ENCODE measurements around the gene SLC7A11. TPM values are rescaled to one million over a fixed set of nuclear protein-coding genes. Genes with fewer than 3 reads are reported as not detected.
"Not testable (repeated sequence)": the region's sequence is repeated elsewhere in the genome, so short reads cannot be mapped to it uniquely, and the experiment has no call there.

The SLC7A11 gene
- total RNA-seq, 2 experiments from 2014 or later: 4.4 to 4.9 TPM

DNA sequence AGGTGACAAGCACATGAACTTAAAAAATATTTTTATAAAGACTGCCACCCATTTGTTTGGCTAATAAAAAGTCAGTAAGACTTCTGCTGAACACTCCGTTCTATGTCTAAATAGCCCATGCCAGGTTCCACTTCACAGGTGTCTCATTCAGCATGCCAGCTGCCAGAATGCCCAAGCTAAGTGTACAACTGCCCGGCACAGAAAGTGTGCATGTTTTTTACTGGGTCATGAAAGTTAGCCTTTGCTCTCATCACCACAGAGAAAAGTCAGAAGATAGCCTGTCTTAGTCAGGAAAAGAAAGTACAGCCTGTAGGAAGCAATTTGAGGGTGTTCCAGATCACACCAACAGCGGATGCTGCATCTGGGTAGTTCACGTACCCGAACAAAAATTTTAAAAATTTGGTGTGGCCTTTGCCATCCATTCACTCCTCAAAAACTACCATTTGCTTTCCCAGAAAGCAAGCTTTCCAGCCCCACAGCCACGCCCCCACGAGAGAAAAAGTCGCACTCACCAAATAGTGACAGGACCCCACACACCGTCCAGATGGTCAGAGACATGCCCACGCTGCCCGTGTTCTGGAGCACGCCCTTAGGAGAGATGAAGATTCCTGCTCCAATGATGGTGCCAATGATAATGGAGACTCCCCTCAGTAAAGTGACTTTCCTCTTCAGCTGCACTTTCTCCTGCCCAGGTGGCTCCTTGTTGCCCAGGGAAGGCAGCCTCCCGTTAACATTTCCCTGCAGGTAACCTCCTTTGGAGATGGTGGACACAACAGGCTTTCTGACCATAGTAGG is 671 bp downstream of the SLC7A11 start:
- ChIA-PET POLR2A (no interaction called here), CTCF (interaction anchor here (1.0 kb wide), 1 partner anchor 10 kb away, joined by 4 read pairs; no protein-coding TSS in a partner anchor)
- H3K4me1 Mint-ChIP-seq: peaks cover 7% of the 10 kb centered on the region

GRCh38 chr4:138239491-138239890 is 2.7 kb downstream of the SLC7A11 start:
- Mint-ChIP-seq H3K4me3 (peak overlapping the region; percentile 21), H3K36me3 (ENCODE audit: low read depth) (no peaks in the 10 kb centered on the region), H3K4me1 (peaks cover 16% of the 10 kb centered on the region), H3K9me3 (ENCODE audit: low read depth) (no peaks in the 10 kb centered on the region), H3K27me3 (no peaks in the 10 kb centered on the region), H3K27ac (no peak overlapping the region)
- ChIA-PET CTCF (no interaction called here), POLR2A (no interaction called here)
- ATAC-seq: no peak
- intact Hi-C loops (cut with DNase I, micrococcal nuclease): no loop called here
- no peak for DNase-seq

More for the DNA sequence above, 671 bp downstream of the SLC7A11 start:
- intact Hi-C loops (cut with DNase I, micrococcal nuclease): loop anchor here in 1 of 2 experiments (2.0 to 5.0 kb wide), 4 partner anchors 776 to 1025 kb away; partner anchors contain the start of genes ELF2 and NOCT
- peak; percentile 1 for ATAC-seq
- Mint-ChIP-seq H3K9me3 (ENCODE audit: low read depth) (no peaks in the 10 kb centered on the region), H3K27me3 (no peaks in the 10 kb centered on the region), H3K4me3 (peak overlapping the region; percentile 78), H3K36me3 (ENCODE audit: low read depth) (no peaks in the 10 kb centered on the region), H3K27ac (peak overlapping the region; percentile 88)
- peak; percentile 12 for DNase-seq

DNA sequence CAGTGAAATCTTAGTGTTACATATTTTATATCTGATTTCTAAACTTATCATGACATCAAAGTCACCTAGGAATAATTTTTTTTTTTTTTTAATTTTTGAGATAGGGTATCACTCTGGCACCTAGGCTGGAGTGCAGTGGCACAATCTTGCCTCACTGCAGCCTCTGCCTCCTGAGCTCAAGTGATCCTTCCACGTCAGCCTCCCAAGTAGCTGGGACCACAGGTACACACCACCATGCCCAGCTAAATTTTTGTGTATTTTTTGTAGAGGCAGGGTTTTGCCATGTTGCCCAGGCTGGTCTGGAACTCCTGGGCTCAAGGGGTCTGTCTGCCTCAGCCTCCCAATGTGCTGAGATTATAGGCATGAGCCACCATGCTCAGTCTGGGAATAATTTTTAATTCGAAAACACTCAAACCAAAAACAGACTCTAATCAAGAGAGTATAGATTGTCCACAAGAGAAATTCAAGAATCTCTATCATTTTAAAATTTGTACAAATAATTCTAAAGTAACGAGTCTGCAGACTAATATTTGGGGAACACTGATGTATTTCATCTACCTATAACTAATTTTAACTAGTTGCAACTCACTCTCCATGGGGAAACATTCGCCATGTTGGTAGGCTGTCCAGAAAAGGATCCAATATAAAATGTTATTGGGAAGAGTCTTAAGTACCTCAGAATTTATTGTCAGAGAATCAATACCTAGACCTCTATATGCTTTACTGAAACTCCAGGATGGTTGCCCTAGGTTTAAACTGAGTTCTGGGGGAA is 3.4 kb downstream of the SLC7A11 start:
- peaks cover 13% of the 10 kb centered on the region for H3K4me1 Mint-ChIP-seq
- no peaks in the 10 kb centered on the region for H3K36me3 Mint-ChIP-seq (ENCODE audit: low read depth)
- no peak overlapping the region for H3K4me3 Mint-ChIP-seq
- ChIA-PET CTCF (interaction anchor here (0.7 kb wide), 1 partner anchor 582 kb away, joined by 3 read pairs; no protein-coding TSS in a partner anchor), POLR2A (no interaction called here)
- no peaks in the 10 kb centered on the region for H3K27me3 Mint-ChIP-seq
- H3K9me3 Mint-ChIP-seq (ENCODE audit: low read depth): no peaks in the 10 kb centered on the region
- DNase-seq (no peak), ATAC-seq (no peak)
- H3K27ac Mint-ChIP-seq: no peak overlapping the region
- intact Hi-C loops (cut with DNase I, micrococcal nuclease): no loop called here

GRCh38 chr4:138237132-138237531 is 5.0 kb downstream of the SLC7A11 start:
- POLR2A ChIA-PET: interaction anchor here (0.6 kb wide), 1 partner anchor 35 kb away, joined by 5 read pairs; no protein-coding TSS in a partner anchor
- H3K9me3 Mint-ChIP-seq (ENCODE audit: low read depth); H3K27me3 Mint-ChIP-seq; intact Hi-C loops (cut with DNase I, micrococcal nuclease); H3K4me3 Mint-ChIP-seq; DNase-seq; H3K27ac Mint-ChIP-seq; CTCF ChIA-PET; ATAC-seq; H3K36me3 Mint-ChIP-seq (ENCODE audit: low read depth): not testable (repeated sequence)
- peaks cover 10% of the 10 kb centered on the region for H3K4me1 Mint-ChIP-seq

- intact Hi-C loops (cut with DNase I, micrococcal nuclease): no loop called here
- H3K27me3 Mint-ChIP-seq: no peaks in the 10 kb centered on the region
- H3K36me3 Mint-ChIP-seq (ENCODE audit: low read depth): no peaks in the 10 kb centered on the region
- POLR2A ChIA-PET: no interaction called here
- peaks cover 9% of the 10 kb centered on the region for H3K4me1 Mint-ChIP-seq
- DNase-seq: no peak
- no peak overlapping the region for H3K4me3 Mint-ChIP-seq
- CTCF ChIA-PET: no interaction called here
- H3K27ac Mint-ChIP-seq: no peak overlapping the region
- H3K9me3 Mint-ChIP-seq (ENCODE audit: low read depth): no peaks in the 10 kb centered on the region
- no peak for ATAC-seq
These were observed 6.1 kb downstream of the SLC7A11 start for GRCh38 chr4:138236037-138236436.

DNA sequence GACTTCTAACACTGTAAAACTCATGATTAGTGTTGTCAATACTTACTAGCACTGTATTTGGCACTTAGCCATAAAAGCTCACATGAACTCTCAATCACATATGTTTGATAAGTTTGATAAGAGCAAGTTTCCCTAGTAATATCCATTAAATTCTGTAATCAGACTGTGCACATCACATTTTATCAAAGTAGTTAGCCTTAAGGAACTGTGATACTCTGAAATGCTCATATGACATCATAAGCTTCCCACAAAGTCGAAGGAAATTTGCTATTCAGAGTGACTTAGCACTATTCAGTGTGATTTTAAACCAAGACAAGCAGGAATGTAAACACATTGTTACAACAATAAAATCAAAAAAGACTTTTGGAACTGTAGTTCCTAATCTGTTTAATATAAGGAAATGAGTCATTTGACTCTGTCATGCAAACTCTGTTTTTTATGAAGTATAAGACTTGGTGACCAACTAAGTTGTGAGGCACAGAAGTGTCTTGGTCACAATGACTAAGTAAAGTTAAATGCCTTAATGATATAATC is 6.7 kb downstream of the SLC7A11 start:
- ATAC-seq: peak; percentile 83
- no peak overlapping the region for H3K4me3 Mint-ChIP-seq
- H3K27ac Mint-ChIP-seq: no peak overlapping the region
- CTCF ChIA-PET: no interaction called here
- no peak for DNase-seq
- H3K9me3 Mint-ChIP-seq (ENCODE audit: low read depth): no peaks in the 10 kb centered on the region
- intact Hi-C loops (cut with DNase I, micrococcal nuclease): no loop called here
- H3K4me1 Mint-ChIP-seq: peaks cover 9% of the 10 kb centered on the region
- H3K27me3 Mint-ChIP-seq: no peaks in the 10 kb centered on the region
- POLR2A ChIA-PET: no interaction called here
- H3K36me3 Mint-ChIP-seq (ENCODE audit: low read depth): no peaks in the 10 kb centered on the region

- CTCF ChIA-PET: no interaction called here
- no peaks in the 10 kb centered on the region for H3K27me3 Mint-ChIP-seq
- DNase-seq (no peak), ATAC-seq (no peak)
- intact Hi-C loops (cut with DNase I, micrococcal nuclease): no loop called here
- no peaks in the 10 kb centered on the region for H3K9me3 Mint-ChIP-seq (ENCODE audit: low read depth)
- H3K36me3 Mint-ChIP-seq (ENCODE audit: low read depth): no peaks in the 10 kb centered on the region
- POLR2A ChIA-PET: no interaction called here
- H3K4me3 Mint-ChIP-seq: no peak overlapping the region
- H3K4me1 Mint-ChIP-seq: peaks cover 9% of the 10 kb centered on the region
- no peak overlapping the region for H3K27ac Mint-ChIP-seq
These were observed 7.9 kb downstream of the SLC7A11 start for GRCh38 chr4:138234248-138234647.

GRCh38 chr4:138233313-138234034 is 8.7 kb downstream of the SLC7A11 start:
- ChIA-PET CTCF (no interaction called here), POLR2A (interaction anchor here (0.6 kb wide), 2 partner anchors 9 to 54 kb away, joined by 3 read pairs; no protein-coding TSS in a partner anchor)
- Mint-ChIP-seq H3K4me1 (peaks cover 9% of the 10 kb centered on the region), H3K9me3 (ENCODE audit: low read depth) (no peaks in the 10 kb centered on the region), H3K4me3 (no peak overlapping the region), H3K36me3 (ENCODE audit: low read depth) (no peaks in the 10 kb centered on the region), H3K27me3 (no peaks in the 10 kb centered on the region), H3K27ac (no peak overlapping the region)
- ATAC-seq: no peak
- intact Hi-C loops (cut with DNase I, micrococcal nuclease): no loop called here
- no peak for DNase-seq

- no peaks in the 10 kb centered on the region for H3K27me3 Mint-ChIP-seq
- H3K36me3 Mint-ChIP-seq (ENCODE audit: low read depth): no peaks in the 10 kb centered on the region
- POLR2A ChIA-PET: no interaction called here
- no peak overlapping the region for H3K27ac Mint-ChIP-seq
- no peak for ATAC-seq
- no peak for DNase-seq
- H3K4me3 Mint-ChIP-seq: no peak overlapping the region
- peaks cover 9% of the 10 kb centered on the region for H3K4me1 Mint-ChIP-seq
- H3K9me3 Mint-ChIP-seq (ENCODE audit: low read depth): no peaks in the 10 kb centered on the region
- intact Hi-C loops (cut with DNase I, micrococcal nuclease): no loop called here
- CTCF ChIA-PET: no interaction called here
These were observed 9.8 kb downstream of the SLC7A11 start for GRCh38 chr4:138232364-138232763.

DNA sequence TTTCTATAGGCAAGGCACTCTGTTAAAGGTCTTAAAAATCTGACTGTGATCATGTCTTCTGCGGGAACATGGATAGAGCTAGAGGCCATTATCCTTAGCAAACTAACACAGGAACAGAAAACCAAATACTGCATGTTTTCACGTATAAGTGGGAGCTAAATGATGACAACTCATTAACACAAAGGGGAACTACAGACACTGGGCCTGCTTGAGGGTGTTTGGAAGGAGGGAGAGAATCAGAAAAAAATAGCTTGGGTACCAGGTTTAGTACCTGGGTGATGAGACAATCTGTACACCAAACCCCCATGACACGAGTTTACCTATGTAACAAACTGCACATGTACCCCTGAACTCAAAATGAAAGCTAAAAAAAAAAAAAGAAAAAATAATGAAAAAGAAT is 12.1 kb downstream of the SLC7A11 start:
- Mint-ChIP-seq H3K27me3 (peaks cover 2% of the 10 kb centered on the region), H3K36me3 (ENCODE audit: low read depth) (no peaks in the 10 kb centered on the region), H3K9me3 (ENCODE audit: low read depth) (no peaks in the 10 kb centered on the region), H3K27ac (no peak overlapping the region), H3K4me3 (no peak overlapping the region), H3K4me1 (no peaks in the 10 kb centered on the region)
- intact Hi-C loops (cut with DNase I, micrococcal nuclease): no loop called here
- ChIA-PET CTCF (no interaction called here), POLR2A (no interaction called here)
- DNase-seq: no peak
- no peak for ATAC-seq

DNA sequence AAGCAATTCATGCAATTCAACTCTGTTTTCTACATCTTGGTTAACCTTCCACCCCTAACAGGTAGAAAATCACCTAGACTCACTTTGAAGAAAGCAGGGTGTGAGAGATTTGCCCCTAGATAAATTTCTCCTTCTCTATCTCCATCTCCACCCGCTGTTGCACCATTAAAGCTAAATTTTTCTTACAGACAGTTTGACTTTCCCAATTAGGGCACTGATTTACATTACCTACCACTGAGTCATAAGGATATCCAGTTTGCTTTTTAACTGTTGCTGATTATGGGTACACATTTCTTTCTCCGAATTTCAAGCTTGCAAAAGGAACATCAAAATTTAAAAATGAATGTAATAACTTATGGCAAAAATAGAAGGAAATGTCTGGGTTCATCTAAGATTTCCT is 13.0 kb downstream of the SLC7A11 start:
- ChIA-PET POLR2A (no interaction called here), CTCF (no interaction called here)
- no peak overlapping the region for H3K4me3 Mint-ChIP-seq
- ATAC-seq (no peak), DNase-seq (no peak)
- H3K27ac Mint-ChIP-seq: no peak overlapping the region
- H3K9me3 Mint-ChIP-seq (ENCODE audit: low read depth): no peaks in the 10 kb centered on the region
- no peaks in the 10 kb centered on the region for H3K4me1 Mint-ChIP-seq
- H3K36me3 Mint-ChIP-seq (ENCODE audit: low read depth): no peaks in the 10 kb centered on the region
- peaks cover 2% of the 10 kb centered on the region for H3K27me3 Mint-ChIP-seq
- intact Hi-C loops (cut with DNase I, micrococcal nuclease): no loop called here
